HG03135 (cell line): ENCODE data around the gene MYOG.

Experiments
- ATAC-seq: cut with Tn5 transposase; IDR thresholded peaks from one replicate; pipeline ENCODE4 v1.9.1; 2021; ENCODE audit warnings: mild to moderate bottlenecking, moderate library complexity; ENCODE audit not compliant: unreplicated experiment

The MYOG gene

GRCh38 chr1:203085528-203086406 is at the start of gene MYOG:
Gene MYOG, minus strand, starts transcription at chr1:203086012. Its CDS starts 51 bp downstream, at chr1:203085961.
- no peak for ATAC-seq

DNA sequence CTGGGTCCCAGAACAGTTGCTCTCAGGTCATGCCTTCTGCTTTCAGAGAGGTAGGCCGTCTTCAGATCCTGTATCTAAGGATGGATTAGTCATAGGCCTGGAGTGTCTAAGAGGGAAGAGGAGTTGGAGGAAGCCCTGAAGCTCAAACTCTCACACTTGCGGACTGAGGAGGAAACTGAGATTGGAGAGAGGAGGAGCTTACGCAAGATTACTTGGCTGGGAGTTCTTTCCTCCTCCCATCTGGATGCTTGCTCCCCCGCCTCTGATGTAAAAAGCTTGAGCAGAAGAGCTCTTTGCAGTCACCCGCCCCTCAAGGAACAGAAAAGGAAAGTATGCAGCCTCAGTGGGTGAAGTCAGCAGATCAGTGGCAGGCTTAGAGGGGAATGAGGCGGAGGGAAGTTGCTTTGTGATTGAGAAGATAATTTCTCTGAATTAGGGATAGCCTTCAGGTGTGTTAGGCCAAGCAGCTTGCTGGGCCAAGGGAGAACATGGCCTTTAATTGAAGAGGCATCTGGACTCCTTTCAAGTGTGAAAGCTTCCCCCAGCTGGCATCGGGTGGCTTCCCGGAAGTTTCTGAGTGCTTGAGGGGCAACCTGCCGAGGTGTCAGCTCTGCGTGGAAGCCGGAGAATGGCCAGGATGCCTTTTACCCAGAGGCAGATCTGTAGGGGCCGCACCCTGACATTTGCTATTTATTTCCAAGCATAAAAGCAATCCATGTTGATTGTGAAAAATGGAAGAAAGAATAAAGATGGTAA is 48.3 kb upstream of the MYOG start:
- ATAC-seq: no peak

GRCh38 chr1:203131548-203132200 is 45.9 kb upstream of the MYOG start:
- no peak for ATAC-seq

DNA sequence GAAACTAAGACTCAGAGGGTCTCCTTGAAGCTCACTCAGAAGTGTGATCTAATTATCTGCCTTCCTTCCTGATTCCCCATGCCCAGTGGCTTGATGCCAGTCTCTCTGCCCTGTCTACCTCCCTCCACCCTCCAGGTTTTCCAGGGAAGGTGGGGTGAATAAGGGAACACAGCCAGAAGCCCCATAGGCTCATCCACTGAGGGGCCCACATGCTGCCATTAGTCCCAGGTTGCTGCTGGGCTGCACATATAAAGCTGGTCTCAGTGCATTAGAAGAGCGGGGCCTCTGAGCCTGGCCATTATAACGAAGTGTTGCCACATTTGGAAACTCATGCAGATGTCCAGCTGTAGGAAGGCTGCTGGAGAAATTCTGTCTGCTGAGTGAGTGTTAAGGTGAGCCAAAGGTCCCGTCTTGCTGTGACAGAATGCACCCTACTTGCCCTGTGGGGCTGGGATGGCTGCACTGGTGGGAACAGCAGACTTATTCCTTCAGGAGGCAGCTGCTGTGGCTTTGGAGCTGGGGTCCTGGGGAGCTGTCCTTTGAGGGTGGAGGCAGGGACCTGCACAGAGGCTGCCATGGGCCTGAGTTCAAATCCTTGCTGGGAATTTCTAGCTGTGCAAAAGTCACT is 44.7 kb upstream of the MYOG start:
- no peak for ATAC-seq

GRCh38 chr1:203129501-203130231 is 43.9 kb upstream of the MYOG start:
- ATAC-seq: no peak

GRCh38 chr1:203128716-203129500 is 43.1 kb upstream of the MYOG start:
- ATAC-seq: no peak

GRCh38 chr1:203128431-203128715 is 42.6 kb upstream of the MYOG start:
- no peak for ATAC-seq

GRCh38 chr1:203127666-203128430 is 42.0 kb upstream of the MYOG start, which contains the start of gene ADORA1:
Gene ADORA1, plus strand, starts transcription at chr1:203127726. Its CDS starts 1,116 bp downstream, at chr1:203128842.
- ATAC-seq: no peak

DNA sequence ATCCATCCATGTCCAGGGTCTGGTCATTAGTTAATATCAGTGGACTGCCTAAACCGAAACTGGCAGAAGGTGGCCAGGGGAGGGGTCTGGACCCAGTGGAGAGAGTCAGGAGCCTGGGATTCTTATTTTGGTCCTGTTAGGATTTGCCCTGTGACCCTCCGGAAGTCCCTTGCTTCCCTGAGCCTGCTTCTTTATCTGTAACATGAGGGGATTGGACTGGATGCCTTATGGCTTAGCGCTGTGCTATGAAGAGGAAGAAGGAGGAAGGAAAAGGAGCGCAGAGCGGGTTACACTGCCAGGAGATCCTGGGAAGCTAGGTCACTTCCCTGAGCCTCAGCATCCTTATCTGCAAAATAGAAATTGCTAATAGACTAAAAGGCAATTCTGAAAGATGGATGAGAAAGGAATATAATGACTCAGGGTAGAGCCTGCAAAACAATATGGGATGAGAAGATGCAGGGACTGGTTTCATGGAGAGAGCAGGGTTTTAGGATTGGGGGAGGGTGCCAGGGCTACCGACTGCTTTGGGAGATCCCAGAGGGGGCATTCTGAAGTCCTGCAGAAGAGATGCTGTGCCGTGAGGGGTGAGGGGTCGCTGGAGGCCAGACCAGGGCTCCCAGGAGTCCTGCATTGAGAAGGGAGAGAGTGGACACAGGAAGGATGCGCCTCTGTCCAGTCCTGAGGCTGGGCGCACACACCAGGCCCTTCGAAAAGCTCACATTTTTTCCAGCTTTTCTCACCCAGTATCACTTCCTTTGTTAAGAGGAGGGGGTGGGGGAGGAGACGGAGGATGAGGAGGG is 41.3 kb upstream of the MYOG start:
- no peak for ATAC-seq

DNA sequence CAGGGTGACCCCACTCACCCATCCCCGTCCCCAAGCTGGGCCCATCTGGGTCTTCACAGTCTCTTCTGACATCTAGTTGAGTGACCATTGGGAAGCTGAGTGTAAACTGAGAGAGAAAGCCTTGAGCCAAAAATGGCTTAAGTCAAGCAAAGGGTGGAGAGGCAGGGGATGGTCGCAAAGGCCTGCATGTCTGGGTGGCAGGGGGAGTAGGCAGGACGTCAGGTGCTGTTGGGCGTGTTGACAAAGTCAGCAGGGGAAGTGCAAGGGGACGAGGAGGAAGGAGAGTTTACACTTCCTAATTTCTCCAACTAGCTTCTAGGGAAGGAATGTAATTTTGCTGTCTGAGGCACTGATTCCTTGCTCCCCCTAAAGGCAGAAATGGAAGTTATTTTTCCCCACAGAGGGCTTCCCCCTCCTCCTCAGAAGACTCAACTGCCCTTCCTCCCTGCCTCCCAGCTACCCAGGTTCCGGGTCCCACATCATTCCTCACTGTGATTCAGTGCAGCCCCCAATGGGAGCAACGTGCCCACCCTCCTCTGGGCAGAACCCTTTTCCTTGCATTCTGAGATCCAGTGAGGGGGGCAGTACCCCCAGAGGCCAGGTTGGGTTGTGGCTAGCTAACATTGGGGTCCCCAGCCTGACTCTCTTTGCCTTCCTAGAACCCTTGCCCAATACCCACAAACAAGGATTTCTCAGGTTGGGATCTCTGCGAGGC is 40.5 kb upstream of the MYOG start:
- no peak for ATAC-seq

GRCh38 chr1:203124546-203125317 is 38.9 kb upstream of the MYOG start:
- no peak for ATAC-seq

DNA sequence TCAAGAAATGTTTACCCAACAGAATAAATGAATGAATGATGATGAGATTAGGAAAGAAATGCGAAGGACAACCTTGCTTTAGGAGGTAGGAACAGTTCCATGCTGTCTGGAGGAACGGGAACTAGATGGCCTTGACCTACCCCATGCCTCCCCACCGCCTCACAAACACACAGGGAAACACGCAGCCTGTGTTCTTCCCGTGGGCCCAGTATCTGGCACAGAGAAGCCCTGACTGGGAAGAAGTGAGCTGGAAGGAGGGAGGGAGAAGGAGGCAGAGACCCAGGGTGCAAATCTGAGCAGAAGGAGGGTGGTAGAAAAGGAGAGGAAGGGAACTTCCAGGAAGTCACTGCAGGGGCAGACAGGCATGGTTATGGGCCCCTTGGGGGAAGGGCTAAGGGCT is 38.2 kb upstream of the MYOG start:
- no peak for ATAC-seq

- ATAC-seq: no peak
These were observed 36.3 kb upstream of the MYOG start for GRCh38 chr1:203122159-203122558.

GRCh38 chr1:203121186-203122015 is 35.6 kb upstream of the MYOG start:
- ATAC-seq: no peak

GRCh38 chr1:203120325-203121153 is 34.7 kb upstream of the MYOG start:
- ATAC-seq: no peak
